Endothelial cell of umbilical vein (primary cell): ENCODE data around the gene GBP3.
"Not testable (repeated sequence)": the region's sequence is repeated elsewhere in the genome, so short reads cannot be mapped to it uniquely, and the experiment has no call there.

ENCODE experiments used
- EZH2 ChIP-seq: IDR thresholded peaks from 2 replicates; pipeline ENCODE4 v1.6.1; 2012; ENCODE audit warnings: borderline replicate concordance, low read depth, mild to moderate bottlenecking, moderate library complexity, low read length, inconsistent platforms; ENCODE audit not compliant: severe bottlenecking
- FOS ChIP-seq: IDR thresholded peaks from 2 replicates; pipeline ENCODE4 v1.6.1; 2011; ENCODE audit warnings: mild to moderate bottlenecking, low read length, moderate library complexity, borderline replicate concordance; ENCODE audit not compliant: insufficient read depth
- MYC ChIP-seq: IDR thresholded peaks from one replicate; pipeline ENCODE4 v1.6.1; 2011; ENCODE audit warnings: mild to moderate bottlenecking, low read depth, low read length
- POLR2A ChIP-seq: IDR thresholded peaks from 2 replicates; pipeline ENCODE4 v1.6.1; 2012; ENCODE audit warnings: low read depth, mild to moderate bottlenecking, control low read depth, low read length
- TF ChIP-seq, protein P1 (sequence below), 2 donors: IDR thresholded peaks; 1 replicate in 1 of 2; 2 replicates in 1 of 2; pipeline ENCODE4 v1.5.1; 2011; ENCODE audit warnings: low read length in 2 of 2, mild to moderate bottlenecking in 2 of 2, moderate library complexity in 2 of 2, control low read depth in 1 of 2, inconsistent platforms in 1 of 2, low read depth in 1 of 2; ENCODE audit not compliant: insufficient read depth in 1 of 2; ENCODE audit errors: extremely low read depth in 1 of 2

DNA sequence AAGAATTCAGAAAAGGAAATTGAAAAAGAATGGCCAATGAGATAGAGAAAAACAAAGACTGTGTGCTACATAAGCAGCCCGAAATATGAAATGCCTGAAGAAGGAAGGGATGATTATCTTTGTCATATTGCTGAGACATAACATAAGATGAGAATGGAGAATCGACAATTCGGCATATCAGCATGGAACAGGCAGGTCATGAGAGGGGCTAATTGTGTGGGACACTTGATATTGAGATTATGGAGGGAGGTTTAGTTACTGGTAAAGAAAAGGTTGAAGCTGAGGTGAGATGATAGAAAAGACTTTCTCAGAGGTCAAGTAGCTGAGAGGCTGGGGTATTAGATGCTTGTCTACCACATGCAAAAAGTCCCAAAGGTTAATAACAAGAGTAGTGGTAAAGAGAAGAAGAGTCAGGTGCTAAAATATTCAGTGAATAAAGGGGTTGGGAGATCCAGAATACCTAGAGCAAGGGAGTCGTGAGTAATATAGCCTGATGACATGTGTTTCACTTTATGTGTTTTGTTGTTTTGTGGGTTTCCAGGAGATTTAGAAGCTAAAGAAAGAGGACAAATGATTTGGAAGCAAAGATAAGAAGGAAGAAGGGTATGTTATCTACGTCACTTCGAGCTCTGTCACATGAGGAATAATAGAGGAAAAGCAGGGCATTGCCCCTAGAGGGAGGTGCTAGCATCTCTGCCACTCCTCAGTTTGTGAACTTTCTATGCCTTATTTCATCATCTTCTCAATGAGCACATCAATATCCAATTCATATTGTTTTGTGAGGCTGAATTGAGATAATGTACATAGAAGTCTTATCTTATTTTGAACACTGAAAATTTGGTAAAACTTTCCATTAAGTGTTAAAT is 23.9 kb upstream of the GBP3 start:
- TF ChIP-seq, protein P1, sequence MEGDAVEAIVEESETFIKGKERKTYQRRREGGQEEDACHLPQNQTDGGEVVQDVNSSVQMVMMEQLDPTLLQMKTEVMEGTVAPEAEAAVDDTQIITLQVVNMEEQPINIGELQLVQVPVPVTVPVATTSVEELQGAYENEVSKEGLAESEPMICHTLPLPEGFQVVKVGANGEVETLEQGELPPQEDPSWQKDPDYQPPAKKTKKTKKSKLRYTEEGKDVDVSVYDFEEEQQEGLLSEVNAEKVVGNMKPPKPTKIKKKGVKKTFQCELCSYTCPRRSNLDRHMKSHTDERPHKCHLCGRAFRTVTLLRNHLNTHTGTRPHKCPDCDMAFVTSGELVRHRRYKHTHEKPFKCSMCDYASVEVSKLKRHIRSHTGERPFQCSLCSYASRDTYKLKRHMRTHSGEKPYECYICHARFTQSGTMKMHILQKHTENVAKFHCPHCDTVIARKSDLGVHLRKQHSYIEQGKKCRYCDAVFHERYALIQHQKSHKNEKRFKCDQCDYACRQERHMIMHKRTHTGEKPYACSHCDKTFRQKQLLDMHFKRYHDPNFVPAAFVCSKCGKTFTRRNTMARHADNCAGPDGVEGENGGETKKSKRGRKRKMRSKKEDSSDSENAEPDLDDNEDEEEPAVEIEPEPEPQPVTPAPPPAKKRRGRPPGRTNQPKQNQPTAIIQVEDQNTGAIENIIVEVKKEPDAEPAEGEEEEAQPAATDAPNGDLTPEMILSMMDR (IDR thresholded peaks at IDR 0.05; ENCODE audit: extremely low read depth in 1 of 2, insufficient read depth in 1 of 2, low read depth in 1 of 2, low read length in 2 of 2), result not testable (repeated sequence)
- not testable (repeated sequence) for TF ChIP-seq MYC, POLR2A, EZH2, FOS
